ENCODE data around the gene TRIM15. TPM values are rescaled to one million over a fixed set of nuclear protein-coding genes. Genes with fewer than 3 reads are reported as not detected.

TRIM15 gene
- total RNA-seq, 2 donors from 2014 or later, result not detected

GRCh38 chr6:30184417-30185031 is 21.2 kb downstream of the TRIM15 start:
- no peak overlapping the region for H3K4me3 ChIP-seq
- TF ChIP-seq, protein P1, sequence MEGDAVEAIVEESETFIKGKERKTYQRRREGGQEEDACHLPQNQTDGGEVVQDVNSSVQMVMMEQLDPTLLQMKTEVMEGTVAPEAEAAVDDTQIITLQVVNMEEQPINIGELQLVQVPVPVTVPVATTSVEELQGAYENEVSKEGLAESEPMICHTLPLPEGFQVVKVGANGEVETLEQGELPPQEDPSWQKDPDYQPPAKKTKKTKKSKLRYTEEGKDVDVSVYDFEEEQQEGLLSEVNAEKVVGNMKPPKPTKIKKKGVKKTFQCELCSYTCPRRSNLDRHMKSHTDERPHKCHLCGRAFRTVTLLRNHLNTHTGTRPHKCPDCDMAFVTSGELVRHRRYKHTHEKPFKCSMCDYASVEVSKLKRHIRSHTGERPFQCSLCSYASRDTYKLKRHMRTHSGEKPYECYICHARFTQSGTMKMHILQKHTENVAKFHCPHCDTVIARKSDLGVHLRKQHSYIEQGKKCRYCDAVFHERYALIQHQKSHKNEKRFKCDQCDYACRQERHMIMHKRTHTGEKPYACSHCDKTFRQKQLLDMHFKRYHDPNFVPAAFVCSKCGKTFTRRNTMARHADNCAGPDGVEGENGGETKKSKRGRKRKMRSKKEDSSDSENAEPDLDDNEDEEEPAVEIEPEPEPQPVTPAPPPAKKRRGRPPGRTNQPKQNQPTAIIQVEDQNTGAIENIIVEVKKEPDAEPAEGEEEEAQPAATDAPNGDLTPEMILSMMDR (IDR thresholded peaks at IDR 0.05), result no peak
- peaks cover 0 to 7% of the 10 kb centered on the region in 2 donors for H3K9me3 ChIP-seq
- DNase-seq (ENCODE audit: low spot score), result no peak
- H3K27ac ChIP-seq, result no peak overlapping the region
- H3K27me3 ChIP-seq, result no peaks in the 10 kb centered on the region
- peaks cover 28% of the 10 kb centered on the region for H3K36me3 ChIP-seq
- H3K4me1 ChIP-seq, result no peaks in the 10 kb centered on the region

GRCh38 chr6:30185846-30186484 is 22.6 kb downstream of the TRIM15 start:
- TF ChIP-seq, protein P1 (IDR thresholded peaks at IDR 0.05), result no peak
- H3K9me3 ChIP-seq, result no peaks in the 10 kb centered on the region
- no peaks in the 10 kb centered on the region for H3K27me3 ChIP-seq
- no peak for DNase-seq (ENCODE audit: low spot score)
- H3K36me3 ChIP-seq, result peaks cover 34% of the 10 kb centered on the region
- H3K4me3 ChIP-seq, result no peak overlapping the region
- H3K4me1 ChIP-seq, result no peaks in the 10 kb centered on the region
- H3K27ac ChIP-seq, result no peak overlapping the region

DNA sequence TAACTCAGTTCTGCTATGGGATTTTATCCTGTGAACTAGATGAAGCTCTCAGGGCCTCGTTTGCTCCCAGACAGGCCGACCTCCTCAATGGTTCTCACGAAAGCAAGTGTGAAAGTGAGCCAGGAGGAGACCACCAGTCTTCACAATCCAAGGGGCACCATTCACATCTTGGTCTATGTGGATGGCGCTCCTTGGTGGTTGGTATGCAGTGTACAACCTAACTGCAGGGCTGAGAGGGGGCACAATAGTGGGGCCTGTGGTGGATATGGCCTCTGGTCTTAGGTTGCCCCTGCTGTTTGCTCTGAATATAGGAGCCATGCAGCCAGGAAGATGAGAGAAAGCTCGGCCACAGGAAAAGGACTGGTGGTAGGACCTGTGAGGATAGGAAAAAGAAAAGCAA is 25.2 kb downstream of the TRIM15 start:
- Histone ChIP-seq H3K4me3 (no peak overlapping the region), H3K9me3 (no peaks in the 10 kb centered on the region), H3K27me3 (no peaks in the 10 kb centered on the region), H3K36me3 (peaks cover 34% of the 10 kb centered on the region), H3K4me1 (no peaks in the 10 kb centered on the region), H3K27ac (no peak overlapping the region)
- TF ChIP-seq, protein P1 (IDR thresholded peaks at IDR 0.05), result no peak
- no peak for DNase-seq (ENCODE audit: low spot score)

GRCh38 chr6:30192076-30192475 is 28.7 kb downstream of the TRIM15 start:
- H3K9me3 ChIP-seq, result no peaks in the 10 kb centered on the region
- no peaks in the 10 kb centered on the region for H3K4me1 ChIP-seq
- H3K4me3 ChIP-seq, result no peak overlapping the region
- no peak for DNase-seq (ENCODE audit: low spot score)
- no peaks in the 10 kb centered on the region for H3K27me3 ChIP-seq
- H3K27ac ChIP-seq, result no peak overlapping the region
- peaks cover 49% of the 10 kb centered on the region for H3K36me3 ChIP-seq
- TF ChIP-seq, protein P1 (IDR thresholded peaks at IDR 0.05), result no peak

DNA sequence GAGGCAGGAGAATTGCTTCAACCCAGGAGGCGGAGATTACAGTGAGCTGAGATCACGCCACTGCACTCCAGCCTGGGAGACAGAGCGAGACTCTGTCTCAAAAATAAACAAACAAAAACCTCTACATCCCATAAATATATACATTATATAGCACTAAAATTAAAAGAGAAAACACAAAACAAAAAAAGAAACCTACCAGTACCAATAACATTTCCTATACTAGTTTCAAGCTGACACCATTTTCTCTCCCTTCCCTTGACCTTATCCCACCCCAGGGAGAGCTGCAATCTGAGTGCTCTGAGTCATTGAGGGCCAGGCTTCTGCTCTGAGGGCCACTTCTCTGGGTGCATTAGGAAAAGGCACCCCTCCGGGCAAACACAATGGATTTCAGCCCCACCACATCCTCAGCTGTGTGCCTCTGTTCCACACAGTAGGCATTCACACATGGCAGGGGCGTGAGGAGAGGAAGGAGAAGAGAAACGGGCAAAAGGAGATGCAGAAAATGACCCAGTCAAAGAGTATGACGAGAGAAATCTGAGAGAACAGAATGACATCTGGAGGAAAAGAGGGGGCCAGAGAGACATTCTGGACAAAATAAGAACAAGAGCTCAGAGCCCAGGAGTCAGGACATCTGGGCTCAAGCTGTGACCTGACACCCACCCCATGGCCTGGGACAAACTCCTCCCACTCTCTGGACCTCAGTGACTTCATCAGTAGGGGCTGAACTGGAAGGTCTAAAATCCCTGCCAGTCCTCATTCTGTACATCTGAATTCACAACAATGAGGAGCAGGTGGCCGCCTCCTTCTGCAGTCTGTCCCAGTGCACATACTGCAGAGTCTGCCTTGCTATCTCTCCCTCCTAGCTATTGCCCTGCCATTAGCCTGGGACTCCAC is 31.7 kb downstream of the TRIM15 start:
- Histone ChIP-seq H3K4me3 (no peak overlapping the region), H3K4me1 (no peaks in the 10 kb centered on the region), H3K36me3 (peaks cover 55% of the 10 kb centered on the region), H3K9me3 (no peaks in the 10 kb centered on the region), H3K27me3 (no peaks in the 10 kb centered on the region), H3K27ac (no peak overlapping the region)
- TF ChIP-seq, protein P1 (IDR thresholded peaks at IDR 0.05), result no peak
- DNase-seq (ENCODE audit: low spot score), result no peak
